Ishikawa (cell line): Measurements from ENCODE around the gene KISS1R.

Experiments used
- CEBPB ChIP-seq: IDR thresholded peaks from 2 replicates; pipeline ENCODE4 v1.6.1; 2012
- CREB1 ChIP-seq: IDR thresholded peaks from 2 replicates; pipeline ENCODE4 v1.6.1; 2012; ENCODE audit warnings: low read depth
- EP300 ChIP-seq: IDR thresholded peaks from 2 replicates; pipeline ENCODE4 v1.6.1; 2012; ENCODE audit warnings: borderline replicate concordance
- FOXM1 ChIP-seq: IDR thresholded peaks from 2 replicates; pipeline ENCODE4 v1.6.1; 2012; ENCODE audit warnings: low read depth, borderline replicate concordance
- NFIC ChIP-seq: IDR thresholded peaks from 2 replicates; pipeline ENCODE4 v1.6.1; 2012
- RAD21 ChIP-seq: IDR thresholded peaks from 2 replicates; pipeline ENCODE4 v1.6.1; 2012; ENCODE audit warnings: low read depth
- TAF1 ChIP-seq: IDR thresholded peaks from 2 replicates; pipeline ENCODE4 v1.6.1; 2012; ENCODE audit warnings: low read depth, mild to moderate bottlenecking
- TCF12 ChIP-seq: IDR thresholded peaks from 2 replicates; pipeline ENCODE4 v1.6.1; 2012; ENCODE audit warnings: low read depth
- USF1 ChIP-seq: IDR thresholded peaks from 2 replicates; pipeline ENCODE4 v1.6.1; 2012
- YY1 ChIP-seq: IDR thresholded peaks from 2 replicates; pipeline ENCODE4 v1.6.1; 2012; ENCODE audit warnings: low read depth
- ZBTB7A ChIP-seq: IDR thresholded peaks from 2 replicates; pipeline ENCODE4 v1.6.1; 2012; ENCODE audit warnings: low read depth
- TF ChIP-seq, protein P1 (sequence below): IDR thresholded peaks from 2 replicates; pipeline ENCODE4 v1.6.1; 2012; ENCODE audit warnings: low read depth, mild to moderate bottlenecking
- TF ChIP-seq, protein P2 (sequence below): IDR thresholded peaks from 2 replicates; pipeline ENCODE4 v1.6.1; 2012

DNA sequence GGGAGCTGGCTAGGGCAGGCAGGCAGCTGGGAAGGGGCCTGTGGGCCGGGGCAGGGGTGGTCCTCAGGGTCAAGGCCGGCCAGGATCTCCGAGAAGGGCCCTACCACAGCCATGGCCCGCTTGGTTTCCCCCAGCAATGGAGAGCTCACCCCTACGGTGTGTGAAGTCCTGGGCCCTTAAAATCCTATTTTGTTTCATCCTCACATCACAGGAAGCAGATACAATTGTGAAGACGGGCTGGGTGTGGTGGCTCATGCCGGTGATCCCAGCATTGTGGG, 15.1 kb upstream of the KISS1R start:
- TF ChIP-seq, protein P1, sequence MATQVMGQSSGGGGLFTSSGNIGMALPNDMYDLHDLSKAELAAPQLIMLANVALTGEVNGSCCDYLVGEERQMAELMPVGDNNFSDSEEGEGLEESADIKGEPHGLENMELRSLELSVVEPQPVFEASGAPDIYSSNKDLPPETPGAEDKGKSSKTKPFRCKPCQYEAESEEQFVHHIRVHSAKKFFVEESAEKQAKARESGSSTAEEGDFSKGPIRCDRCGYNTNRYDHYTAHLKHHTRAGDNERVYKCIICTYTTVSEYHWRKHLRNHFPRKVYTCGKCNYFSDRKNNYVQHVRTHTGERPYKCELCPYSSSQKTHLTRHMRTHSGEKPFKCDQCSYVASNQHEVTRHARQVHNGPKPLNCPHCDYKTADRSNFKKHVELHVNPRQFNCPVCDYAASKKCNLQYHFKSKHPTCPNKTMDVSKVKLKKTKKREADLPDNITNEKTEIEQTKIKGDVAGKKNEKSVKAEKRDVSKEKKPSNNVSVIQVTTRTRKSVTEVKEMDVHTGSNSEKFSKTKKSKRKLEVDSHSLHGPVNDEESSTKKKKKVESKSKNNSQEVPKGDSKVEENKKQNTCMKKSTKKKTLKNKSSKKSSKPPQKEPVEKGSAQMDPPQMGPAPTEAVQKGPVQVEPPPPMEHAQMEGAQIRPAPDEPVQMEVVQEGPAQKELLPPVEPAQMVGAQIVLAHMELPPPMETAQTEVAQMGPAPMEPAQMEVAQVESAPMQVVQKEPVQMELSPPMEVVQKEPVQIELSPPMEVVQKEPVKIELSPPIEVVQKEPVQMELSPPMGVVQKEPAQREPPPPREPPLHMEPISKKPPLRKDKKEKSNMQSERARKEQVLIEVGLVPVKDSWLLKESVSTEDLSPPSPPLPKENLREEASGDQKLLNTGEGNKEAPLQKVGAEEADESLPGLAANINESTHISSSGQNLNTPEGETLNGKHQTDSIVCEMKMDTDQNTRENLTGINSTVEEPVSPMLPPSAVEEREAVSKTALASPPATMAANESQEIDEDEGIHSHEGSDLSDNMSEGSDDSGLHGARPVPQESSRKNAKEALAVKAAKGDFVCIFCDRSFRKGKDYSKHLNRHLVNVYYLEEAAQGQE: no peak
- no peak for TF ChIP-seq CEBPB
- TF ChIP-seq EP300: no peak
- no peak for TF ChIP-seq RAD21
- no peak for TF ChIP-seq TAF1
- no peak for TF ChIP-seq USF1
- no peak for TF ChIP-seq CREB1
- no peak for TF ChIP-seq NFIC
- no peak for TF ChIP-seq YY1
- no peak for TF ChIP-seq FOXM1
- TF ChIP-seq, protein P2, sequence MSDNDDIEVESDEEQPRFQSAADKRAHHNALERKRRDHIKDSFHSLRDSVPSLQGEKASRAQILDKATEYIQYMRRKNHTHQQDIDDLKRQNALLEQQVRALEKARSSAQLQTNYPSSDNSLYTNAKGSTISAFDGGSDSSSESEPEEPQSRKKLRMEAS: no peak
- TF ChIP-seq TCF12: no peak
- TF ChIP-seq ZBTB7A: no peak
